ENCODE measurements around the gene TXK.

The TXK gene

GRCh38 chr4:48046059-48046458 lies 88.0 kb downstream of the TXK start:
- no peak for DNase-seq

GRCh38 chr4:48044298-48044697 lies 89.8 kb downstream of the TXK start:
- DNase-seq: no peak

- DNase-seq: no peak
Observed at GRCh38 chr4:48043504-48043903, 90.5 kb downstream of the TXK start.

- no peak for DNase-seq
Observed at GRCh38 chr4:48042979-48043461, 91.0 kb downstream of the TXK start.

GRCh38 chr4:48041535-48042137 lies 92.4 kb downstream of the TXK start:
- no peak for DNase-seq

- no peak for DNase-seq
Observed at GRCh38 chr4:48039561-48039960, 94.5 kb downstream of the TXK start.

GRCh38 chr4:48038666-48039065 lies 95.4 kb downstream of the TXK start:
- DNase-seq: no peak

- DNase-seq: no peak
Observed at GRCh38 chr4:48037117-48037462, 97.0 kb downstream of the TXK start.

- DNase-seq: no peak
Observed at GRCh38 chr4:48035952-48036351, 98.1 kb downstream of the TXK start.

GRCh38 chr4:48033825-48034413 lies 100.1 kb downstream of the TXK start:
- peak; percentile 72 for DNase-seq

GRCh38 chr4:48033412-48033811 lies 100.6 kb downstream of the TXK start:
- DNase-seq: no peak

- DNase-seq: no peak
Observed at GRCh38 chr4:48032721-48033120, 101.3 kb downstream of the TXK start.

- DNase-seq: no peak
Observed at GRCh38 chr4:48031802-48032525, 102.1 kb downstream of the TXK start.

- no peak for DNase-seq
Observed at GRCh38 chr4:48030470-48030869, 103.6 kb downstream of the TXK start.

GRCh38 chr4:48028696-48029095 lies 105.4 kb downstream of the TXK start:
- DNase-seq: no peak

GRCh38 chr4:48027653-48028052 lies 106.4 kb downstream of the TXK start:
- DNase-seq: no peak

GRCh38 chr4:48025005-48025404 lies 109.0 kb downstream of the TXK start:
- no peak for DNase-seq

GRCh38 chr4:48024522-48024921 lies 109.5 kb downstream of the TXK start:
- DNase-seq: no peak

GRCh38 chr4:48022192-48022799 lies 111.8 kb downstream of the TXK start:
- no peak for DNase-seq

GRCh38 chr4:48021100-48021499 lies 113.0 kb downstream of the TXK start:
- DNase-seq: no peak

- no peak for DNase-seq
Observed at GRCh38 chr4:48018112-48018511, 115.9 kb downstream of the TXK start.

- DNase-seq: peak; percentile 34
Observed at GRCh38 chr4:48017108-48017571, 116.9 kb downstream of the TXK start.
